Islet precursor cell (in vitro differentiated cells): ENCODE measurements around the gene HDAC3.
"Not testable (repeated sequence)": the region's sequence is repeated elsewhere in the genome, so short reads cannot be mapped to it uniquely, and the experiment has no call there.

ENCODE experiments used
- DNase-seq: peaks from one replicate; pipeline ENCODE4 v3.0.0-alpha.2; 2018

Gene HDAC3

GRCh38 chr5:141633871-141634561, 2.6 kb downstream of the HDAC3 start:
- no peak for DNase-seq

- DNase-seq: no peak
Measured at GRCh38 chr5:141632650-141633049, 4.0 kb downstream of the HDAC3 start.

GRCh38 chr5:141630570-141631140, 6.0 kb downstream of the HDAC3 start:
- DNase-seq: no peak

- no peak for DNase-seq
Measured at GRCh38 chr5:141628175-141628788, 8.4 kb downstream of the HDAC3 start.

GRCh38 chr5:141623611-141624010, 13.0 kb downstream of the HDAC3 start:
- no peak for DNase-seq

- DNase-seq: no peak
Measured at GRCh38 chr5:141623186-141623585, 13.5 kb downstream of the HDAC3 start.

GRCh38 chr5:141618804-141619554, 17.7 kb downstream of the HDAC3 start, which contains the start of gene DIAPH1:
DIAPH1 (minus strand) TSS chr5:141619000; CDS start chr5:141618914, 86 bp downstream.
- DNase-seq: peak; percentile 99

GRCh38 chr5:141618030-141618803, 18.4 kb downstream of the HDAC3 start:
- DNase-seq: peak; percentile 88

- DNase-seq: no peak
Measured at GRCh38 chr5:141617682-141618029, 19.0 kb downstream of the HDAC3 start.

GRCh38 chr5:141617128-141617527, 19.5 kb downstream of the HDAC3 start:
- DNase-seq: no peak

- no peak for DNase-seq
Measured at GRCh38 chr5:141615991-141616720, 20.5 kb downstream of the HDAC3 start.

GRCh38 chr5:141613344-141613743, 23.3 kb downstream of the HDAC3 start:
- DNase-seq: no peak

- no peak for DNase-seq
Measured at GRCh38 chr5:141611289-141611688, 25.4 kb downstream of the HDAC3 start.

- not testable (repeated sequence) for DNase-seq
Measured at GRCh38 chr5:141609921-141610320, 26.7 kb downstream of the HDAC3 start.

- no peak for DNase-seq
Measured at GRCh38 chr5:141609044-141609443, 27.6 kb downstream of the HDAC3 start.

- DNase-seq: no peak
Measured at GRCh38 chr5:141608557-141608956, 28.1 kb downstream of the HDAC3 start.

- DNase-seq: no peak
Measured at GRCh38 chr5:141608046-141608445, 28.6 kb downstream of the HDAC3 start.

GRCh38 chr5:141605523-141606277, 30.9 kb downstream of the HDAC3 start:
- no peak for DNase-seq

- peak; percentile 86 for DNase-seq
Measured at GRCh38 chr5:141603923-141604717, 32.5 kb downstream of the HDAC3 start.

GRCh38 chr5:141602606-141603005, 34.0 kb downstream of the HDAC3 start:
- DNase-seq: no peak
